ENCODE measurements around the gene RING1. TPM values are rescaled to one million over a fixed set of nuclear protein-coding genes. Genes with fewer than 3 reads are reported as not detected.

RING1 gene
- total RNA-seq, 4 donors from 2014 or later = 10.9 to 20.6 (median 13.9) TPM

DNA sequence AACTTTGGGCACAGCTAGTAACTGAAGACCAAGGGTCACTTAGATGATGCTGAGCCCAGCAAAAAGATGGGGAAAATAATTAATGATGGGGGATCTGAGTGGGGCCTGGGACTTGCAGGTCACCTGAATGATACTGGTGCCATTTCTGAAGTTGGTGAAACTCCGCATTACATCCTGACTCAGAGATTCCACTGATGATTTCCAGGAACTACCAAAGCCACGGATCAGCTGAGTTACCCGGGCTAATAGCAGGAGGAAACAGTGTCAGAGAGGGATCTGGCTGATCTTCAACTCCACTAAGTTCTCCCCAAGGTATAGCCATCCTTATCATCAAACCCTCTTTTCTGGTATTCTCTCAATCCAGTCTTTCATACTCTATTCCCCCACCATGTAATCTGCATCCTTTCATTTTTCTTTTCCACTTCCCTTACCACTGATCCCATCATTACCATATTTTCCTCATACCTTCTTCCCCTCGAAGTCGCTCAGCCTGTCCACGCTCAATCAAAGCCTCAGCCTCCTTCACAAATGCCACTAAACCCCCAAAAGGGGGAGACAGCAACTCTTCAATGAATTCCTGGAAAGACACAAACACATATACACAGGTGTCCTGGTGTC lies 43.2 kb downstream of the RING1 start:
- H3K27ac ChIP-seq = no peak overlapping the region
- no peak for DNase-seq
- intact Hi-C loops (cut with DNase I) = no loop called here
- H3K9me3 ChIP-seq = no peaks in the 10 kb centered on the region
- no peaks in the 10 kb centered on the region for H3K27me3 ChIP-seq
- H3K4me3 ChIP-seq = no peak overlapping the region
- 73 to 75% methylated on average over 6 of the region's 6 CpGs for WGBS, 2 donors
- TF ChIP-seq, protein P1, sequence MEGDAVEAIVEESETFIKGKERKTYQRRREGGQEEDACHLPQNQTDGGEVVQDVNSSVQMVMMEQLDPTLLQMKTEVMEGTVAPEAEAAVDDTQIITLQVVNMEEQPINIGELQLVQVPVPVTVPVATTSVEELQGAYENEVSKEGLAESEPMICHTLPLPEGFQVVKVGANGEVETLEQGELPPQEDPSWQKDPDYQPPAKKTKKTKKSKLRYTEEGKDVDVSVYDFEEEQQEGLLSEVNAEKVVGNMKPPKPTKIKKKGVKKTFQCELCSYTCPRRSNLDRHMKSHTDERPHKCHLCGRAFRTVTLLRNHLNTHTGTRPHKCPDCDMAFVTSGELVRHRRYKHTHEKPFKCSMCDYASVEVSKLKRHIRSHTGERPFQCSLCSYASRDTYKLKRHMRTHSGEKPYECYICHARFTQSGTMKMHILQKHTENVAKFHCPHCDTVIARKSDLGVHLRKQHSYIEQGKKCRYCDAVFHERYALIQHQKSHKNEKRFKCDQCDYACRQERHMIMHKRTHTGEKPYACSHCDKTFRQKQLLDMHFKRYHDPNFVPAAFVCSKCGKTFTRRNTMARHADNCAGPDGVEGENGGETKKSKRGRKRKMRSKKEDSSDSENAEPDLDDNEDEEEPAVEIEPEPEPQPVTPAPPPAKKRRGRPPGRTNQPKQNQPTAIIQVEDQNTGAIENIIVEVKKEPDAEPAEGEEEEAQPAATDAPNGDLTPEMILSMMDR (IDR thresholded peaks at IDR 0.05) = no peak
- no peak for TF ChIP-seq POLR2A (IDR thresholded peaks at IDR 0.05)
- H3K4me1 ChIP-seq = peaks cover 13 to 32% (median 23%) of the 10 kb centered on the region in 3 donors
- peaks cover 0 to 19% (median 0%) of the 10 kb centered on the region in 3 donors for H3K36me3 ChIP-seq

DNA sequence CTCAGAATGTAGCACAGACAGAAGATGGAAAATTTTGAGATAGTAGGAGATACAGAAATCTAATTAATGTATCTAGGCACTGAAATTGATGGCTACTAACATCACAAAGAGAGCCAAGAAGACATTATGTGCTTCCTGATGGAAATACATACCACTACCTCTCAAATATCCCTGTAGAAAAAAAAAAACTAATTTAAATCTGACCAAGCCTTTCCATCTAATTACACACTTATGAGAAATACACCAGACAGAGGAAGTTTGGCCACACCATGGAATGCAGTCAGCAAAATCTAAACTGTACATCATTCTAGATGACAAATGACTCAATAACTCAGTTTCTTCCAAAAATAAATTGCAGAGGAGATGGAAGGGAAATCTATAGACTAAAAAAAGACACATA lies 44.5 kb downstream of the RING1 start:
- H3K27ac ChIP-seq = no peak overlapping the region
- H3K4me1 ChIP-seq = peaks cover 13 to 30% (median 23%) of the 10 kb centered on the region in 3 donors
- DNase-seq = no peak
- H3K4me3 ChIP-seq = no peak overlapping the region
- no peaks in the 10 kb centered on the region for H3K27me3 ChIP-seq
- intact Hi-C loops (cut with DNase I) = no loop called here
- no peaks in the 10 kb centered on the region for H3K9me3 ChIP-seq
- peaks cover 0 to 29% (median 0%) of the 10 kb centered on the region in 3 donors for H3K36me3 ChIP-seq
- no peak for TF ChIP-seq POLR2A (IDR thresholded peaks at IDR 0.05)
- TF ChIP-seq, protein P1 (IDR thresholded peaks at IDR 0.05) = no peak

DNA sequence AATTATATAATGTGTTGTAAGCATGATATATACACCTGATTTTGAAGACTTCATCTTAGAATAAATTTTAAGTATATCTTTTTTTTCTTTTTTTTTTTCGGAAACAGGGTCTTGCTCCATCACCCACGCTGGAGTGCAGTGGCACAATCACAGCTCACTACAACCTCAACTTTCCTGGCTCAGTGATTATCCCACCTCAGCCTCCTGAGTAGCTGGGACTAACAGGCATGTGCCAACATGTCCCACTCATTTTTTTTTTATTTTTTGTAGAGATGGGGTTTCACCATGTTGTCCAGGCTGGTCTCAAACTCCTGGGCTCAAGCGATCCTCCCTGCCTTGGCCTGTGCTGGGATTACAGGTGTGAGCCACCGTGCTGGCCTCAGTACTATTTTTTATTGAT lies 46.3 kb downstream of the RING1 start:
- 74 to 85% methylated on average over 4 of the region's 4 CpGs for WGBS, 2 donors
- no peak for DNase-seq
- Histone ChIP-seq H3K27ac (no peak overlapping the region), H3K36me3 (peaks cover 0 to 45% (median 0%) of the 10 kb centered on the region in 3 donors), H3K4me3 (no peak overlapping the region), H3K4me1 (peaks cover 13 to 15% (median 13%) of the 10 kb centered on the region in 3 donors), H3K27me3 (no peaks in the 10 kb centered on the region), H3K9me3 (no peaks in the 10 kb centered on the region)
- TF ChIP-seq, protein P1 (IDR thresholded peaks at IDR 0.05) = no peak
- no peak for TF ChIP-seq POLR2A (IDR thresholded peaks at IDR 0.05)
- intact Hi-C loops (cut with DNase I) = no loop called here

DNA sequence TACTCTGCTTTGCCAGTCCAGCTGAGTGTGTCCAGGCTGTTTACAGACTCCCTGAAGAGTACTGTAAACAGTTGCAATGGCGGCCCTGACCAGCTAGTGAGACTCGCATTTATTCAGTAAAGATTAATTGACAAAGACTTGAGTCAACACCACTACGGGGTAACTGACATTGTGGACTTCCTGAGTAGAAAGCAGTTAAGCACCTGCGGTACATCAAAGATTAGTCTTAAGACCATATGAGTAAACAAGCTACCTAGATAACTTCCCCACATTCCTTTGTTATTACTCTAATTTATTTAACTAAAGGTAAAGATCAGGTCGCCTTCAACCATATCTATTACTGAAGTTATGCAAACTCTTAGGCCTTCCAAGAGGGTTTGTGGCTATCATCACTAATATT lies 50.7 kb downstream of the RING1 start:
- WGBS, 2 donors = 76 to 79% methylated on average over 5 of the region's 5 CpGs
- intact Hi-C loops (cut with DNase I) = no loop called here
- Histone ChIP-seq H3K27ac (no peak overlapping the region), H3K4me3 (no peak overlapping the region), H3K9me3 (no peaks in the 10 kb centered on the region), H3K4me1 (peaks cover 0 to 14% (median 4%) of the 10 kb centered on the region in 3 donors), H3K36me3 (peaks cover 0 to 65% (median 6%) of the 10 kb centered on the region in 3 donors), H3K27me3 (no peaks in the 10 kb centered on the region)
- DNase-seq = no peak
- no peak for TF ChIP-seq POLR2A (IDR thresholded peaks at IDR 0.05)
- TF ChIP-seq, protein P1 (IDR thresholded peaks at IDR 0.05) = no peak

Small RNA genes within 50 kb of the gene (small RNA-seq; reads per million reads assigned to genes)
- gene MIR219A1 (1.3 to 3.0 (median 2.4) reads per million in 4 donors), gene RNY4P10 (0.21 to 0.54 (median 0.36) reads per million in 4 donors)

Other genes with a start within 250 kb of the RING1 start
- 100 to 1,000 TPM; 110 to 152 (median 132) TPM for gene BRD2, start 239.9 kb upstream of the RING1 start, total RNA-seq
- 1 to 10 TPM in 2 of 4 donors, under 1 TPM in 2; 0.61 to 9.7 (median 1.6) TPM for gene HLA-DOA, start 198.9 kb upstream of the RING1 start, total RNA-seq
- 100 to 1,000 TPM in 1 of 4 donors, 10 to 100 TPM in 1, 1 to 10 TPM in 2; 6.2 to 114 (median 48.2) TPM for gene HLA-DPA1, start 134.9 kb upstream of the RING1 start, total RNA-seq
- 10 to 100 TPM in 2 of 4 donors, 1 to 10 TPM in 2; 3.2 to 96.9 (median 45.3) TPM for gene HLA-DPB1, start 132.5 kb upstream of the RING1 start, total RNA-seq
- gene COL11A2, start 16.0 kb upstream of the RING1 start, total RNA-seq = under 1 TPM; 0.23 to 0.61 (median 0.41) TPM
- gene RXRB, start 7.8 kb upstream of the RING1 start, total RNA-seq = 10 to 100 TPM; 13.9 to 26.7 (median 16.7) TPM
- gene SLC39A7, start 7.6 kb upstream of the RING1 start, total RNA-seq = 10 to 100 TPM; 43.1 to 72.4 (median 62.4) TPM
- gene HSD17B8, start 3.8 kb upstream of the RING1 start, total RNA-seq = 10 to 100 TPM; 15.1 to 42.5 (median 26.3) TPM
- gene VPS52, start 63.4 kb downstream of the RING1 start, total RNA-seq = 10 to 100 TPM; 34.1 to 45.5 (median 39.8) TPM
- 1,000 to 10,000 TPM; 1,955 to 5,522 (median 4,042) TPM for gene RPS18, start 63.6 kb downstream of the RING1 start, total RNA-seq
- gene B3GALT4, start 68.6 kb downstream of the RING1 start, total RNA-seq = 10 to 100 TPM in 3 of 4 donors, 1 to 10 TPM in 1; 9.4 to 31.1 (median 15.0) TPM
- 10 to 100 TPM; 30.0 to 62.3 (median 55.6) TPM for gene WDR46, start 80.7 kb downstream of the RING1 start, total RNA-seq
- gene PFDN6, start 81.1 kb downstream of the RING1 start, total RNA-seq = 10 to 100 TPM; 28.6 to 71.0 (median 43.5) TPM
- gene RGL2, start 90.4 kb downstream of the RING1 start, total RNA-seq = 10 to 100 TPM; 54.9 to 78.7 (median 63.2) TPM
- gene TAPBP, start 105.6 kb downstream of the RING1 start, total RNA-seq = 100 to 1,000 TPM in 1 of 4 donors, 10 to 100 TPM in 3; 68.1 to 101 (median 77.0) TPM
- gene ZBTB22, start 109.2 kb downstream of the RING1 start, total RNA-seq = 10 to 100 TPM in 3 of 4 donors, 1 to 10 TPM in 1; 8.5 to 17.5 (median 14.8) TPM
- 10 to 100 TPM; 25.1 to 41.6 (median 36.3) TPM for gene DAXX, start 114.5 kb downstream of the RING1 start, total RNA-seq
- gene KIFC1, start 183.3 kb downstream of the RING1 start, total RNA-seq = 10 to 100 TPM in 2 of 4 donors, 1 to 10 TPM in 2; 9.6 to 38.9 (median 11.2) TPM
- gene PHF1, start 202.5 kb downstream of the RING1 start, total RNA-seq = 10 to 100 TPM in 3 of 4 donors, 1 to 10 TPM in 1; 8.1 to 48.6 (median 17.3) TPM
- 10 to 100 TPM; 46.0 to 93.1 (median 69.4) TPM for gene CUTA, start 209.6 kb downstream of the RING1 start, total RNA-seq
- 1 to 10 TPM; 3.3 to 8.6 (median 4.1) TPM for gene SYNGAP1, start 211.6 kb downstream of the RING1 start, total RNA-seq
- gene ZBTB9, start 246.1 kb downstream of the RING1 start, total RNA-seq = 1 to 10 TPM; 2.8 to 4.8 (median 3.3) TPM